ENCODE results near the gene CAPN11. TPM values are rescaled to one million over a fixed set of nuclear protein-coding genes. Genes with fewer than 3 reads are reported as not detected.
"Not testable (repeated sequence)": the region's sequence is repeated elsewhere in the genome, so short reads cannot be mapped to it uniquely, and the experiment has no call there.

CAPN11 gene
- total and polyA plus RNA-seq, 3 donors from 2014 or later, result 20.5 to 115 (median 23.5) TPM

GRCh38 chr6:44192428-44193041, 33.9 kb downstream of the CAPN11 start:
- no peak for DNase-seq
- TF ChIP-seq CTCF (IDR thresholded peaks at IDR 0.05) (no peak), POLR2A (IDR thresholded peaks at IDR 0.05) (no peak)
- no peak overlapping the region for H3K4me3 ChIP-seq
- intact Hi-C loops (cut with DNase I; ENCODE audit: low total_unique reads), result no loop called here
- H3K36me3 ChIP-seq (ENCODE audit: low read depth, missing control alignments), result no peaks in the 10 kb centered on the region
- H3K9me3 ChIP-seq, result no peaks in the 10 kb centered on the region
- WGBS, 2 donors, result 66 to 75% methylated on average over 10 of the region's 10 CpGs
- H3K27me3 ChIP-seq, result no peaks in the 10 kb centered on the region
- no peak overlapping the region for H3K27ac ChIP-seq
- H3K4me1 ChIP-seq, result no peaks in the 10 kb centered on the region

GRCh38 chr6:44193307-44193910, 34.8 kb downstream of the CAPN11 start:
- no peak overlapping the region for H3K27ac ChIP-seq
- no peak overlapping the region for H3K4me3 ChIP-seq
- H3K9me3 ChIP-seq, result no peaks in the 10 kb centered on the region
- TF ChIP-seq POLR2A (IDR thresholded peaks at IDR 0.05), result no peak
- no peak for TF ChIP-seq CTCF (IDR thresholded peaks at IDR 0.05)
- 88 to 90% methylated on average over 8 of the region's 8 CpGs for WGBS, 2 donors
- no peak for DNase-seq
- H3K36me3 ChIP-seq (ENCODE audit: low read depth, missing control alignments), result no peaks in the 10 kb centered on the region
- H3K27me3 ChIP-seq, result no peaks in the 10 kb centered on the region
- intact Hi-C loops (cut with DNase I; ENCODE audit: low total_unique reads), result no loop called here
- H3K4me1 ChIP-seq, result no peaks in the 10 kb centered on the region

GRCh38 chr6:44194326-44194725, 35.7 kb downstream of the CAPN11 start:
- no peak for TF ChIP-seq CTCF (IDR thresholded peaks at IDR 0.05)
- no peak for TF ChIP-seq POLR2A (IDR thresholded peaks at IDR 0.05)
- H3K27ac ChIP-seq, result no peak overlapping the region
- H3K4me3 ChIP-seq, result no peak overlapping the region
- intact Hi-C loops (cut with DNase I; ENCODE audit: low total_unique reads), result no loop called here
- DNase-seq, result no peak
- H3K4me1 ChIP-seq, result no peaks in the 10 kb centered on the region
- no peaks in the 10 kb centered on the region for H3K36me3 ChIP-seq (ENCODE audit: low read depth, missing control alignments)
- no peaks in the 10 kb centered on the region for H3K27me3 ChIP-seq
- WGBS, 2 donors, result 84 to 99% methylated on average over 5 of the region's 5 CpGs
- H3K9me3 ChIP-seq, result no peaks in the 10 kb centered on the region

GRCh38 chr6:44196351-44196750, 37.7 kb downstream of the CAPN11 start:
- not testable (repeated sequence) for H3K4me3 ChIP-seq
- 96 to 98% methylated on average over 11 of the region's 11 CpGs for WGBS, 2 donors

GRCh38 chr6:44198684-44199083, 40.1 kb downstream of the CAPN11 start:
- peaks cover 11% of the 10 kb centered on the region for H3K4me1 ChIP-seq
- TF ChIP-seq CTCF (IDR thresholded peaks at IDR 0.05) (no peak), POLR2A (IDR thresholded peaks at IDR 0.05) (no peak)
- WGBS, 2 donors, result 78 to 82% methylated on average over 3 of the region's 3 CpGs
- no peak for DNase-seq
- H3K27ac ChIP-seq, result no peak overlapping the region
- H3K9me3 ChIP-seq, result no peaks in the 10 kb centered on the region
- H3K27me3 ChIP-seq, result no peaks in the 10 kb centered on the region
- intact Hi-C loops (cut with DNase I; ENCODE audit: low total_unique reads), result no loop called here
- H3K36me3 ChIP-seq (ENCODE audit: low read depth, missing control alignments), result no peaks in the 10 kb centered on the region
- no peak overlapping the region for H3K4me3 ChIP-seq

More at GRCh38 chr6:44196351-44196750, 37.7 kb downstream of the CAPN11 start:
- intact Hi-C loops (cut with DNase I; ENCODE audit: low total_unique reads); H3K27me3 ChIP-seq; H3K36me3 ChIP-seq (ENCODE audit: low read depth, missing control alignments); H3K4me1 ChIP-seq; H3K27ac ChIP-seq; DNase-seq; H3K9me3 ChIP-seq: not testable (repeated sequence)
